SH-SY5Y (cell line): ENCODE measurements around the gene HCFC1R1.

ENCODE experiments used
- GATA2 ChIP-seq: IDR thresholded peaks from 2 replicates; pipeline ENCODE4 v1.6.1; 2011; ENCODE audit warnings: mild to moderate bottlenecking, low read depth, low read length
- GATA3 ChIP-seq: IDR thresholded peaks from 2 replicates; pipeline ENCODE4 v1.6.1; 2011; ENCODE audit warnings: low read depth, mild to moderate bottlenecking, low read length, moderate library complexity

DNA sequence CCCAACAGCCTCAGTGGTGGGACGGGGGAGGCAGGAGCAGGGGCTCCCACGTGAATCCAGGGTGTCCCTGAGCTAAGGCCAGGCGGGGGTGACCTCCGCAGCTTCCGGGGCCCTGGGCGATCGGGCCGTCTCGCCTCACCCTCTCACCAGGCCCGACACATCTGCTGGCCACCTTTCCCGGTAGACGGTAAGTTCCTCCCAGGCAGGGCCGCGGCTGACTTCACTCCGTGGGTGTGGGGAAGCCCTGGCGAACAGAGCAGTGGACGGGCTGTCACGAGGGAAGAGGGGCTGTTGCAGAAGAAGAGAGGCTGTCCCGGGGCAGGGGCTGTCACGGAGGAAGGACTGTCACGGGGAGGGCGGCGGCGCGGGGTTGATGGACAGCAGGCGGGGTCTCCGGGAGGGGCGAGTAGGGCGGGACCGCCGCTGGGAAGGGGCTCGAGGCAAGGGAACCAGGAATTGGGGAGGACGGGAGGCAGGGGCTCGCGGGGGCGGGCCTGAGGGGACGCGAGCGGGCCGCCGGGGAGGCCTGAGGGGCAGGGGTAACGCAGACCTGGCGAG lies 44.0 kb downstream of the HCFC1R1 start:
- TF ChIP-seq GATA2 (no peak), GATA3 (no peak)
